GM21737 (cell line): Measurements from ENCODE around the gene SRCIN1.

Source experiments
- ATAC-seq: cut with Tn5 transposase; IDR thresholded peaks from one replicate; pipeline ENCODE4 v1.9.1; 2021; ENCODE audit warnings: mild to moderate bottlenecking, moderate library complexity; ENCODE audit not compliant: unreplicated experiment

Gene SRCIN1

GRCh38 chr17:38600416-38600815 is 5.3 kb downstream of the SRCIN1 start:
- ATAC-seq = no peak

GRCh38 chr17:38599398-38599856 is 6.3 kb downstream of the SRCIN1 start:
- ATAC-seq = no peak

- no peak for ATAC-seq
Observed at GRCh38 chr17:38598995-38599394, 6.8 kb downstream of the SRCIN1 start.

GRCh38 chr17:38598536-38598935 is 7.2 kb downstream of the SRCIN1 start:
- ATAC-seq = no peak

DNA sequence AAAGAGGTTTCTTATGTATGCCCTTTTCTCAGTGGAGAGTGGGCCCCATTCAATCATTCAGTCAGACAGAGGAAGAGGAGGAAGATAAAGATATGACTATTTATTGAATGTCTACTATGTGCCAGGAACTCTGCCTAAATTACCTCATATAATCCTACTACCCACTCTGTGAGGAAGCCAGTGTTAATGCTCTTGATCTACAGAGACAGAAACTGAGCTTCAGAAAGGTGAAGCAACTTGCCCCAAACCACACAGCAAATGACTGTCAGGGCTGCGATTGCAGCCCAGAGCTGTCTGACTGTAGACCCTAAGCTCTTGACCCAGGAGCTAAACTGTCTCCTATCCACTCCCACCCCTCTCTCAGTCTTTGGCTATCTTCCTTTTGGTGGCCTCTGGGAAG is 8.4 kb downstream of the SRCIN1 start:
- ATAC-seq = no peak

DNA sequence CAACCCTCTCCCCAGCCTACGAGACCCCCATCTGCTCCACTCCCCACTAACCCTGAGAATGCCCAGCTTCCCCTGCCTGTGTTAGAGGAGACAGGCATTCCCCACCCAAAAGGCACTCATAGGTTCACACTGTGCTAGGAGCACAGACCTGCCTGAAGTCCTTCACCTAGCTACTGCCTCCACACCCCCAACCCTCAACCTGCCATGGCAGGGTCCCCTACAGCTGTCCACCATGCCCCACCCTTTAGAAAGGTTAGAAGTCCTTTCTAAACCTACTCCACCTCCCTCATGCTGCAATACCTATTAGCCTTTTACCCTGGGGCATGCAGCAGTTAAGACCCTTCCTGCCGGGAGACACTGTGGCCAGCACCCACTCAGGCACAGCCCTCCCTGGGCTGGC is 9.1 kb downstream of the SRCIN1 start:
- ATAC-seq = no peak

DNA sequence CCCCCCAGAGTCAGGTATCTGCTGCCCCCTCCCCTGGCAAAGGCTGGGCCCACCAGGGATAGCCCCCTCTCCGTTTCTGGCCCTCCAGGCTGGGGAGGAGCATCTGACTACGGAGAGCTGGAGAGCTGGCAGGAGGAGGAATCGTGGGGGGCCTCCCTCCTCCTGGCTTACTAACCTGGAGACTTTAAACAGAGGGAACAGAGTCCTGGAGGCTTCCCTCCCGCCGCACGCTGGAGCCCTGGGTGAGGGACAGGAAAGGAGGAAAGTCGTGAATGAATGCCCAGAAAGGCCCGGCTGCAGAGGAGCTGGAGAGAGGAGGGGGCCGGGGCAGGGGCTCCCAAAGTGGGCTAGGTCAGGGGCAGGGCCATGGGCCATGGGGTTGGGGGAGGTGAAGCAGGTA is 9.9 kb downstream of the SRCIN1 start:
- no peak for ATAC-seq

DNA sequence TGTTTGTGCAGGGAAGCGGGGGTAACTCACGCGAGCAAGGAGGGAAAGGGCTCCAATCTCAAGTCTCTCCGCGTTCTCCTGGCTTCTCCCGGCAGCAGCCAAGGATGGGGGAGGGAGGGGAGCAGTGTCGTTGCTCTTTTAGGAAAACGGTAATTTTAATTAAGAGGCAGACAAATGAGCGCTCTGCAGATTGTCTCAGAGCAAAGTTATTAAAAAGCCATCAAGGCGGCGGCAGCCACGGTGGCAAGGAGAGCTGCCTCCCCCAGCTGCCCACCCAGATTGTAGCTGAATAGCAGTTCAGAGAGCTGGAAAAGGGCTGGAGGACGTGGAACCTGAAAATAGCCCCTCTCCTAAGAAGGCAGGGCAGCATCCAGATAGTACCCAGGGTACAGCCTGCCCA is 11.6 kb downstream of the SRCIN1 start:
- no peak for ATAC-seq

- ATAC-seq = no peak
Observed at GRCh38 chr17:38592487-38592886, 13.3 kb downstream of the SRCIN1 start.

GRCh38 chr17:38591759-38592241 is 14.0 kb downstream of the SRCIN1 start:
- no peak for ATAC-seq

GRCh38 chr17:38590988-38591758 is 14.6 kb downstream of the SRCIN1 start:
- ATAC-seq = peak; percentile 54

GRCh38 chr17:38589462-38590114 is 16.2 kb downstream of the SRCIN1 start:
- no peak for ATAC-seq

- no peak for ATAC-seq
Observed at GRCh38 chr17:38588788-38589174, 17.0 kb downstream of the SRCIN1 start.

GRCh38 chr17:38587947-38588787 is 17.6 kb downstream of the SRCIN1 start:
- no peak for ATAC-seq

DNA sequence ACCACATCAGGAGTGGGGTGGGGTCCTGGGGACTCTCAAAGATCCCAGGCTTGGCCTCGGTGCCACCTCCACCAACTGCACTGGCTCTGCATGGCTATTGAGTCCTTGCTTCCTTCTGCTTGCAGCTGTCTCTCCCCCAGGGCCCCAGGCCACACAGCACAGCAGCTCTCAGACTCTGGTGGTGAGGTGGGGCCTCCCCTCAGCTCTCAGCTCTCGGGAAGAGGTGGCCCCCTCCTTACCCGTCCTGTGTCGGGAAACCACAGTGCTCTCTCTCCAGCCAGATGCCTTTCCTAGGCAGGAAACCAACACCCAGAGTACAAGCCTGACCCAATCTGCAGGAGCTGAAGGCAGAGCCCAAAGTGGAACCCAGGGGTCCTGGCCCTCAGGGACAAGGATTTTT is 18.5 kb downstream of the SRCIN1 start:
- ATAC-seq = no peak

DNA sequence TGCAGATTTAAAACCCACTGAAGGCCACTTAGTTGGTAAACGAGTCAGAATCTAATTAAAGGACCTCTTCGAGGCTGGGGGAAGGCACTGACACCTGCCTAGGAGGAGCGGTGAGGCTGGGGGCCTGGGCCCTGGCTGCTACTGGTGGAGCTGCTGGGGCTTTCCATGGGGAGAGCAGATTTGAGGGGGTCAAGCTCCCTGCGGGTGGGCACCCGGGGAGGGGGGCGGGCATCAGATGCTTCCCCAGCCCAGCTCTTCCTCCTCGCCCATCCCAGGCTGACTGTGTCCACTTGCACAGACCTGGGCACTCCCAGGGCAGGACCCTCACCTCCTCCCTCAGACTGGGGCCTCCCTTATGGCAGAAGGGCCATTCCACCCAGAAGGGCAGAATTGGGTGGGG is 19.0 kb downstream of the SRCIN1 start:
- ATAC-seq = no peak

- no peak for ATAC-seq
Observed at GRCh38 chr17:38585918-38586529, 19.7 kb downstream of the SRCIN1 start.

DNA sequence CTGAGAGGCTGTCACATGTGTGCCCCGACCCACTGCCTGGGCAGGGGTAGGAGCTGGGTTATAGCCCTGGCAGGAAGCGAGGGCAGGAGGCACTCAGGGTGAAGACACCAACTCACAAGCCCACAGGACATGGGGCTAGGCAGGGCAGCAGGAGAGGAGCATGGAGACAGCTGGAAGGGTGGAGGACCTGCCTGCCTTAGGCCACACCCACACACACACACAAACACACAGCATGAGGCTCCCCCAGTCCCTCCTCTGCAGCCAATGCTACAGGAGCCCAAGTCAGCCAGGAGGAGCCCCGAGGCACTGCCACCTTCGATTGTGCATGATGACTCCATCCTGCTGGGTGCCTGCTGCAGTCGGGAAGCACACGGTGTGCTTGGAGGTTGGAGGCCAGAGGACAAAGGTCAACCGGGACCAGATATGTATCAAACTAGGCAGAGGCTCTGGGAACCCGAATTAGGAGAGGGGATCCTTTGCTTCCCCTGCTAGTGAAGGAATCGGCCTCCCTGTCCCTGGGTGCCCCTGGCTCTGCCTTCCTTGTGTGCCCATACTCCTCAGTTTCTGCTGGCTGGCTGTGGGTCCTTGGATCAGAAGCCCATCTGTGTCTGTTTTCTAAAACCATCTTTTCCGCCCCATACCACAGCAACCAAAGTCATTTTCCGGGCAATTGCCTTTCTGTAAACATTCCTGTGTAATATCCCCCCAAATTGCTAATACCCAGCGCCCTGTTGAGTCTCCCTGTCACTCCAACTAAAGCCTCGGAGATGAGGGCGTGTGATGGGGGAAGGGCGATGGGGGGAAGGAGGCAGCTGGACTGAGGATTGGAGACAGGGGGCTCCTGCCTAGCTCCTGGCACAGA is 20.5 kb downstream of the SRCIN1 start:
- no peak for ATAC-seq

DNA sequence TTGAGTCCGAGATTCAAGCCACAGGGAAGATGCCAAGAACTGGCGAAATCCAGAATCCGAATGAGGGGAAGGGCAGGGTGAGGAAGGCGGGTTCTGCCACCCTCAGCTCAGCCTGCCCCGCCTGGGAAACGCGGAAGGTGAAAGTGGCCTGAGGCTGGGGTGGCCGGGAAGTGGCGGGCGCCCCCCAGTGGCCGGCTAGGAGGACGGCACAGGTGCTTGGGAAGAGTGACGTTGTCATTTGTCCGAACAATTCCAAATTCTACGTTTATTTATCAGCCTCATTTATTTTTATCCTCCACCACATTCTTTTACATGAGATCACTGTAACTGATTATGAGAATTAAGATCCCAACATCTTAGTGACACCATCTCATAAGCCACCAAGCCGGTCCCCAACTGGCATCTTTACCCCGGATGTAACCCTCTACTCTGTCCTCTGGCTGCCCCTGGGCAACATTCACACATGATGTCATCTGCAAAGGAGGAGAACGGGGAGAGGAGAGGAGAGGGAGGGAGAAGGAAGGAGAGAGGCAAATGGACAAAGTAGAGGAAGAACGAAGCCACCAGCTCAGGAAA is 21.3 kb downstream of the SRCIN1 start:
- no peak for ATAC-seq
